SK-N-SH treated with all-trans-retinoic acid at 6 μM for 48 hours (cell line): ENCODE measurements around the gene PHRF1.

Experiments
- ATAC-seq: fragments of 200-7000 bp; cut with Tn5 transposase; 3 replicates; pipeline ENCODE4 v1.9.1; 2020; ENCODE audit warnings: mild to moderate bottlenecking, moderate library complexity
- ARNTL ChIP-seq: fragments of 450-650 bp; formaldehyde crosslinking; IDR thresholded peaks from 2 replicates; pipeline ENCODE4 v1.5.0; 2020; ENCODE audit warnings: low read depth, mild to moderate bottlenecking, moderate library complexity, borderline replicate concordance
- CREB5 ChIP-seq: fragments of 250-450 bp; sonication (Bioruptor Pico); IDR thresholded peaks from 2 replicates; pipeline ENCODE4 v1.5.1; 2020; ENCODE audit warnings: low read depth, mild to moderate bottlenecking, moderate library complexity
- CSDC2 ChIP-seq: fragments of 250-450 bp; sonication (Bioruptor Pico); IDR thresholded peaks from 2 replicates; pipeline ENCODE4 v1.5.0; 2020; ENCODE audit warnings: mild to moderate bottlenecking, moderate library complexity
- ESRRG ChIP-seq: fragments of 250-450 bp; sonication (Bioruptor Pico); IDR thresholded peaks from 2 replicates; pipeline ENCODE4 v1.6.1; 2021; ENCODE audit warnings: mild to moderate bottlenecking
- GLIS3 ChIP-seq: fragments of 250-450 bp; sonication (Bioruptor Pico); IDR thresholded peaks from 2 replicates; pipeline ENCODE4 v1.5.0; 2020; ENCODE audit warnings: mild to moderate bottlenecking, moderate library complexity
- ISL1 ChIP-seq: fragments of 250-450 bp; sonication (Bioruptor Pico); IDR thresholded peaks from 2 replicates; pipeline ENCODE4 v2.1.2; 2022; ENCODE audit warnings: mild to moderate bottlenecking, moderate library complexity
- OSR1 ChIP-seq: fragments of 250-450 bp; sonication (Bioruptor Pico); IDR thresholded peaks from 2 replicates; pipeline ENCODE4 v1.8.0; 2022; ENCODE audit warnings: moderate library complexity, mild to moderate bottlenecking, inconsistent platforms
- POU6F1 ChIP-seq: fragments of 250-450 bp; sonication (Bioruptor Pico); IDR thresholded peaks from 2 replicates; pipeline ENCODE4 v1.8.0; 2021; ENCODE audit warnings: low read depth, mild to moderate bottlenecking, moderate library complexity, borderline replicate concordance
- RARB ChIP-seq: fragments of 250-450 bp; sonication (Bioruptor Pico); IDR thresholded peaks from 2 replicates; pipeline ENCODE4 v1.8.0; 2021; ENCODE audit warnings: mild to moderate bottlenecking, moderate library complexity
- TCF4 ChIP-seq: fragments of 250-450 bp; sonication (Bioruptor Pico); IDR thresholded peaks from 2 replicates; pipeline ENCODE4 v1.8.0; 2021; ENCODE audit warnings: mild to moderate bottlenecking, moderate library complexity, borderline replicate concordance
- TOX ChIP-seq: fragments of 250-450 bp; sonication (Bioruptor Pico); IDR thresholded peaks from 2 replicates; pipeline ENCODE4 v1.8.0; 2021; ENCODE audit warnings: mild to moderate bottlenecking, moderate library complexity, borderline replicate concordance
- TSHZ2 ChIP-seq: fragments of 250-450 bp; sonication (Bioruptor Pico); IDR thresholded peaks from 2 replicates; pipeline ENCODE4 v1.5.0; 2020; ENCODE audit warnings: mild to moderate bottlenecking, moderate library complexity
- ZC3H10 ChIP-seq: fragments of 250-450 bp; sonication (Bioruptor Pico); IDR thresholded peaks from 2 replicates; pipeline ENCODE4 v1.5.1; 2021; ENCODE audit warnings: mild to moderate bottlenecking, moderate library complexity
- ZFP3 ChIP-seq: fragments of 250-450 bp; sonication (Bioruptor Pico); IDR thresholded peaks from 2 replicates; pipeline ENCODE4 v1.5.0; 2020; ENCODE audit warnings: mild to moderate bottlenecking, moderate library complexity
- ZFP30 ChIP-seq: fragments of 450-650 bp; formaldehyde crosslinking; IDR thresholded peaks from 2 replicates; pipeline ENCODE4 v1.5.0; 2022; ENCODE audit warnings: mild to moderate bottlenecking, moderate library complexity
- ZNF565 ChIP-seq: fragments of 450-650 bp; formaldehyde crosslinking; conservative IDR thresholded peaks from 2 replicates; pipeline ENCODE4 v1.5.0; 2020; ENCODE audit warnings: low read depth, mild to moderate bottlenecking, moderate library complexity
- ZNF70 ChIP-seq: fragments of 450-650 bp; formaldehyde crosslinking; IDR thresholded peaks from 2 replicates; pipeline ENCODE4 v1.5.0; 2020; ENCODE audit warnings: mild to moderate bottlenecking, moderate library complexity
- ZNF8 ChIP-seq: fragments of 450-650 bp; formaldehyde crosslinking; IDR thresholded peaks from 2 replicates; pipeline ENCODE4 v1.5.0; 2020; ENCODE audit warnings: mild to moderate bottlenecking, moderate library complexity

The PHRF1 gene

GRCh38 chr11:615504-616319 lies 39.4 kb downstream of the PHRF1 start, which contains the start of gene IRF7 (continued):
- no peak for TF ChIP-seq CREB5 (CRISPR knock-in tag)
- no peak for TF ChIP-seq TCF4
- no peak for TF ChIP-seq RARB (CRISPR knock-in tag)
- no peak for TF ChIP-seq ZC3H10 (CRISPR knock-in tag)
- no peak for TF ChIP-seq ARNTL (CRISPR knock-in tag)
- no peak for TF ChIP-seq ISL1
- TF ChIP-seq ZFP3 (CRISPR knock-in tag) = no peak
- TF ChIP-seq ESRRG = peak; percentile 22; the same call in 1 of the 2 replicates

GRCh38 chr11:616320-617198 lies 40.3 kb downstream of the PHRF1 start:
- ATAC-seq = no peak
- TF ChIP-seq OSR1 (CRISPR knock-in tag) (no peak), CSDC2 (CRISPR knock-in tag) (no peak), ZC3H10 (CRISPR knock-in tag) (no peak), TCF4 (no peak), TOX (no peak), ESRRG (no peak), ZNF8 (CRISPR knock-in tag) (no peak)
- TF ChIP-seq, all 23 proteins: peak for 0

GRCh38 chr11:617199-617911 lies 41.1 kb downstream of the PHRF1 start:
- no peak for ATAC-seq
- TF ChIP-seq ESRRG = no peak
- TF ChIP-seq POU6F1 (CRISPR knock-in tag) = no peak
- TF ChIP-seq OSR1 (CRISPR knock-in tag) = no peak
- TF ChIP-seq ZNF565 = no peak
- TF ChIP-seq ISL1 = no peak
- no peak for TF ChIP-seq ZNF8 (CRISPR knock-in tag)
- no peak for TF ChIP-seq ZC3H10 (CRISPR knock-in tag)
- TF ChIP-seq ZFP30 (CRISPR knock-in tag) = no peak

GRCh38 chr11:617912-618682 lies 41.8 kb downstream of the PHRF1 start:
- TF ChIP-seq ZNF70 (CRISPR knock-in tag) = no peak
- no peak for TF ChIP-seq TSHZ2 (CRISPR knock-in tag)
- TF ChIP-seq RARB (CRISPR knock-in tag) = no peak
- no peak for TF ChIP-seq GLIS3
- no peak for TF ChIP-seq OSR1 (CRISPR knock-in tag)
- ATAC-seq = no peak
